Caki2 (cell line): ENCODE measurements around the gene SH3RF3. TPM values are rescaled to one million over a fixed set of nuclear protein-coding genes. Genes with fewer than 3 reads are reported as not detected.
A peak's percentile ranks its signal among the peaks of the same experiment; 100 is the strongest.

Source experiments
- DNase-seq: peaks from one replicate; pipeline ENCODE4 v3.0.0-alpha.2; 2015; ENCODE audit warnings: low read depth
- in situ Hi-C: cut with HindIII; loops from 2 replicates; pipeline ENCODE4 v1.10.0; 2016; ENCODE audit warnings: low sequenced_read_pairs, low pct_unique_long_range_greater_than_20kb, mixed read lengths
- total RNA-seq: library from RNA; depleted of rRNA; stranded (reverse); fragments of >200 nt; shearing (Covaris generic); gene quantifications from 2 replicates; pipeline ENCODE4 v1.2.3, GENCODE V29; 2014; ENCODE audit warnings: low replicate concordance

Gene SH3RF3
- total RNA-seq, 1 experiment from 2014 or later = 0.20 TPM

GRCh38 chr2:109499566-109499965 is 370.6 kb downstream of the SH3RF3 start:
- in situ Hi-C loops = no loop called here
- DNase-seq = no peak

- no peak for DNase-seq
- in situ Hi-C loops = no loop called here
These were observed 371.9 kb downstream of the SH3RF3 start for GRCh38 chr2:109500910-109501309.

GRCh38 chr2:109501461-109501860 is 372.5 kb downstream of the SH3RF3 start:
- in situ Hi-C loops = no loop called here

GRCh38 chr2:109503191-109503590 is 374.2 kb downstream of the SH3RF3 start:
- in situ Hi-C loops = no loop called here
- DNase-seq = no peak

More at GRCh38 chr2:109501461-109501860, 372.5 kb downstream of the SH3RF3 start:
- DNase-seq = no peak

GRCh38 chr2:109507217-109507616 is 378.2 kb downstream of the SH3RF3 start:
- in situ Hi-C loops = no loop called here
- no peak for DNase-seq

- in situ Hi-C loops = no loop called here
- DNase-seq = no peak
These were observed 378.8 kb downstream of the SH3RF3 start for GRCh38 chr2:109507828-109508227.

- in situ Hi-C loops = no loop called here
- no peak for DNase-seq
These were observed 379.6 kb downstream of the SH3RF3 start for GRCh38 chr2:109508556-109508955.

- DNase-seq = peak; percentile 55
- in situ Hi-C loops = no loop called here
These were observed 381.4 kb downstream of the SH3RF3 start for GRCh38 chr2:109510136-109511028.

- in situ Hi-C loops = no loop called here
- DNase-seq = no peak
These were observed 382.2 kb downstream of the SH3RF3 start for GRCh38 chr2:109511168-109511567.

- in situ Hi-C loops = no loop called here
- no peak for DNase-seq
These were observed 383.1 kb downstream of the SH3RF3 start for GRCh38 chr2:109512076-109512475.

GRCh38 chr2:109513230-109513629 is 384.2 kb downstream of the SH3RF3 start:
- no peak for DNase-seq
- in situ Hi-C loops = no loop called here

- in situ Hi-C loops = no loop called here
- no peak for DNase-seq
These were observed 385.0 kb downstream of the SH3RF3 start for GRCh38 chr2:109513749-109514588.

- no peak for DNase-seq
- in situ Hi-C loops = no loop called here
These were observed 385.9 kb downstream of the SH3RF3 start for GRCh38 chr2:109514857-109515256.

GRCh38 chr2:109516445-109517117 is 387.6 kb downstream of the SH3RF3 start:
- in situ Hi-C loops = no loop called here
- peak; percentile 60 for DNase-seq

- DNase-seq = no peak
These were observed 388.3 kb downstream of the SH3RF3 start for GRCh38 chr2:109517118-109517889.

GRCh38 chr2:109519513-109519912 is 390.5 kb downstream of the SH3RF3 start:
- DNase-seq = no peak
- in situ Hi-C loops = no loop called here

More at GRCh38 chr2:109517118-109517889, 388.3 kb downstream of the SH3RF3 start:
- in situ Hi-C loops = no loop called here

GRCh38 chr2:109521233-109522062 is 392.4 kb downstream of the SH3RF3 start:
- in situ Hi-C loops = no loop called here

More at GRCh38 chr2:109521233-109522062, 392.4 kb downstream of the SH3RF3 start:
- DNase-seq = no peak
